IPS DF 4.7 (cell line): ENCODE data around the gene HMGCL.

Source experiments
- DNase-seq: peaks from one replicate; pipeline ENCODE4 v3.0.0-alpha.2; 2013; ENCODE audit warnings: low spot score; ENCODE audit errors: extremely low read depth

HMGCL gene

DNA sequence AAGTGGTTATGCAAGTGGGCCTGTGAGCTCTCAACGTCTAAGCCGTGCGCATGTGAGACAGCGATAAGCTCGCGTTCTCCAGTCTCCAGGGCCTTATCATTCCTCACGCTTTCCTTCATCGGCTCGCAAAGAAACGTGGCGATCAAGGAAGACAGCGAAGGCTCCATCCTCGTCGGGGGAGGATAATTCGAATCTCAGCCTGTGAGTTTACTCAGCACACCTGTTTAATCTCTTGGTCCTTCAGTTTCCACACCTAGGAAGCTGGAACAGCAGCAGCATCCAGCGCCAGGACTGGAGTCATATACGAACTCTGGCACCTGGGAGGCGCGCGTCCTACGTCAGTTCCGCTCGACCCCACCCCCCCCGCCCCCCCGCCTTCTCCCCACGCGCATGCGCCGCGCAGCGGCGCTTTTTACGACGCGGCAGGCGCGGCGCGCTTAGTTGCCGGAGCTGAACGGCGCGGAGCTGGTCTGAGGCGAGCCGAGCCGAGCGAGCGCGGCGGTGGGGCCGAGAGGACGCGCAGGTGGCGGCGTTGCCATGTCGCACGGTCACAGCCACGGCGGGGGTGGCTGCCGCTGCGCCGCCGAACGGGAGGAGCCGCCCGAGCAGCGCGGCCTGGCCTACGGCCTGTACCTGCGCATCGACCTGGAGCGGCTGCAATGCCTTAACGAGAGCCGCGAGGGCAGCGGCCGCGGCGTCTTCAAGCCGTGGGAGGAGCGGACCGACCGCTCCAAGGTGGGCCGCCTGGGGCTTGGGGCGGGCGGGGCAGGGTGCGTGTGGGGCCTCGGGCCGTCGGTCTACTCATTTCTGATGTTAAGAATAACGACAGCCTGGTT, 47.0 kb downstream of the HMGCL start, which contains the start of gene PITHD1:
Gene PITHD1 (plus strand): TSS at position 440 of the 836 bp plus-strand sequence. CDS start 98 bp downstream, at position 538.
- no peak for DNase-seq

DNA sequence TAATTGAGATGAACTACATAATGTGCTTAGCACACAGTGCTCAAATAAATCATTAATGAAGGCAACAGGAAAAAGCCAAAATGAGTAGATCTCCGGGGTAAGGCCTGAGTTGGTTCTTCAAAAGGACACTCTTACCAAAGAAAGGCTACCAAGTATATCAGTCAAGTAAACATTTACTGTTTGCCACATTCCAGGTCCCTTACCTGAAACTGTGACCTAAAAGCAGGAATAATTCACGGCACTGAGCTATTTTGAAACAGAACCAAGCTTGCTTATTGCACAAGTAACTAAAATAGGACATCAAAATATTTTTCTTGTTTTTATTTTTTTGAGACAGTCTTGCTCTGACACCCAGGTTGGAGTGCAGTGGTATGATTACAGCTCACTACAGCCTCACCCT, 49.0 kb downstream of the HMGCL start:
- no peak for DNase-seq

DNA sequence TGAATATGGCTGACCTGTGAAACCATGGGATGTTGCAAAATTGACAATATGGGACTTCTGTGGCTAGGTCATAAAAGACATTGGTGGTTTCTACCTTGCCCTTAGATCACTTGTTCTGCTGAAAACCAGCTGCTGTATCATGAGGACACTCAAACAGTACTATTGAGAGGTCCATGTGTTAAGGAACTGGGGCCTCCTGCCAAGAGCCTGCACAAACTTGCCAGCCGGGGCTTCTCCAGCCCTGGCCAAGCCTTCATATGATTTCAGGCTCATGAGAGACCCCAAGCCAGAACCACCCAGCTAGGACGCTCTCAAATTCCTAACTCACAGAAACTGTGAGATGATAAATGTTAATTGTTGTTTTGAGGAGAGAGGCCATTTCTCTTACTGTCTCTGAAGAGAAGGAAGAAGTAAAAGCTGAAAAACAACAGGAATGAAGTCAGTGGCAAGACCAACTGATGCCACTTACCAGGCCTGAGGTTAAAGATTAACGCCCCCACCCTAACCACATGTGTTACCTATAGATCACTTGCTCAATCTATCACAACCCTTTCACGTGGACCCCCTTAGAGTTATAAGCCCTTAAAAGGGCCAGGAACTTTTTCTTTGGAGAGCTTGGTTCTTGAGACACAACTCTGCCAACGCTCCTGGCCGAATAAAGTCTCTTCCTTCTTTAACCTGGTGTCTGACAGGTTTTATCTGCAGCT, 50.9 kb downstream of the HMGCL start:
- no peak for DNase-seq

DNA sequence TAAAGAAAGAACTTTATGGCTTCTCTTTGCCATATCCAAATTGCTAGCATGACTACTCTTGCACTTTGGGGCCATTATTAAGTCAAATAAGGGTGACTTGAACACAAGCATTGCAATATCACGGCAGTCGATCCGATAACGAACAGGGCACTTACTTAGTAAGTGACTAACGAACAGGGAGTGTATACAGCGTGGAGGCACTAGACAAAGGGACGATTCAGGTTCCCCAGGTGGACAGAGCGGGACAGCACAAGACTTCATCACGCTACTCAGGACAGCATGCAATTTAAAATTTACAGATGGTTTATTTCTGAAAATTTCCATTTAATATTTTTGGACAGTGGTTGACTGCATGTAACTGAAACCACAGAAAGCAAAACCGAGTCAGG, 52.4 kb downstream of the HMGCL start:
- no peak for DNase-seq

DNA sequence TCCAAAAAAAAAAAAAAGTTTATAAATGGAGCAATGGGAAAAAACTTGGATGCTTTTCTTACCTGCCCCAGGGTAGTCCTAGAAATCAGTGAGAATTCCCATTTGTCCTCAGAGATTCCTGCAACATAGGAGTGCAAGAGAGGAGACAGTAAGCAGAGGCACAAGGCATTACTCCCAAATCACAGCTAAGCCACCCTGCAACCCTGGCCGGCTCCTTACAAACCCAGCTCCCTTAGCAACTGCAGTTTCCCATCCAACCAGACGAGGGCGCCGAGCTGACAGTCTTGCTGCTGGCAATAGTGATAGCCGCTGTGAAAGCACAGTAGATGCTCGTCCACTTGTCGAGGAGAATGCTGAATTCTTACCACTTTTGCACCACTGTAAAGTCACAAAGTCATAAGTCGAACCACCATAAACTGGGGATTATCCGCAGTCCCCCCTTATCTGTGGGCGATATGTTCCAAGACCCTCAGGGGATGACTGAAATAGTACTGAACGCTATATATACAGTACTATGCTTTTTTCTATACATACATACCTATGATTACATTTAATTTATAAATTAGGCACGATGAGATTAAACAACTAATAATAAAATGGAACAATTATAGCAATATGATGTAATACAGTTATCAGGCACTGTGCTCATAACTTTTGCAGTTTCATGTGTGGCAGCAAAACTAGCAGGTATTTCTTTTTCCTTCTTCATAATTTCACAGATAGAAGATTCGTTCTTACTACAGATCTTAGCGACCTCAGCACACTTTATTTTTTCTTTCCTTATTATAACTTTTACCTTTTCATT, 53.0 kb downstream of the HMGCL start:
- DNase-seq, result no peak

DNA sequence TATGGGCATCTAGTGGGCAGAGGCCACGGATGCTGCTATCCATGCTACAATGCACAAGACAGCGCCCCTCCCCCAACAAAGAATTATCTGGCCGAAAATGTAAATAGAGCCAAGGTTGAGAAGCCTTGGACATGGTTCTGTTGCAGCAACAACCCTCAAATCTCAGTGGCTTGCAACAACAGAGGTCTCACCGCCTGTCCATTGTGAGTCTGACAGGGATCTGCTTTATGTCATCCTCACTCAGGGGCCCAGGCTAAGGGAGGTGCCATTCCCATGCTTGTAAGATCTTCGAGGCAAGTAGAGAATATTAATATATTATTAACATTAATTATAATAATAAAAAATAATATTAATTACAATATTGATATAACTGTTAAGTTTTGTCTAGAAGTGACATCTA, 56.5 kb downstream of the HMGCL start:
- DNase-seq, result no peak

DNA sequence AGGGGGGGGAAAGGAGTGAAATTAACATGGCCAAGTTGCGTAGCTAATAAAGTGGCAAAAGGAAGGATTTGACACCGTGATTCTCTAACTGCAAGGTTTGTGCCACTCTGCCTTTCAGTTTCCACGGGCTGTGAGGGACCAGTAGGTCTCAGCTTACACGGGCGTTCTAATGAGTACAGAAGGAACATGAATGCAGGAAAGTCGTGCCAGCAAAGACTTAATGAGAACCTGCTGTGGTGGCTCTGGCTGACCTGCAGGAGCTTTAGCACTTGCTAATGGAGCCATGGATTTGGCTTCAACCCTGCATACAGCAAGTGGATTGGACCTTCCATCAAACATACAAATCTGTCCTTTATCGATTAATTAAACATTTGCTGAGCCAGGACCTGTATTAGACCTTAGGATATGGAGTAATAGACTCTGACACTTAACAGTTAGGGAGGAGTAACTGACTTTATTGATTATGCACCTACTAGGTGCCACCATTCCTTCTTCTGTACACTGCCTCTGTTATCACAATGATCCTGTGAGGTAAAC, 62.1 kb downstream of the HMGCL start:
- no peak for DNase-seq

DNA sequence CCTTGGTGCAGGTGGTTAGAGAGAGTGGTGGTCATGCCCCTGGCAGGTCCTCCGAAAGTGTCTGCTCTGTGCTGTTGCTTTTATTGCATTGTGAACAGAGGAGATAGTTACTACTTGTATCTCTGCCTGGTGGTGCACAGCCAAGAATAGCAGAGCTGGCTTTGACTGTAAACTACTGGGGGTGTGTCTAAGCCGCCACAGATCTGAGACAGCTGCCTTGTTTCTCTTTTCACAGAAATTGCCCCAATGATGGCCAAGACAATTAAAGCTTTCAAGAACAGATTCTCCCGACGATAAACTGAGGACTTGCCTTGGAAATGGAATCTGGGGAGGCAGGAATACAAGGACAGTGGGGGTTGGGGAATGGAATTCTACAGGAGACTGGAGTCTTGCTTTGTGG, 66.0 kb downstream of the HMGCL start:
- no peak for DNase-seq

DNA sequence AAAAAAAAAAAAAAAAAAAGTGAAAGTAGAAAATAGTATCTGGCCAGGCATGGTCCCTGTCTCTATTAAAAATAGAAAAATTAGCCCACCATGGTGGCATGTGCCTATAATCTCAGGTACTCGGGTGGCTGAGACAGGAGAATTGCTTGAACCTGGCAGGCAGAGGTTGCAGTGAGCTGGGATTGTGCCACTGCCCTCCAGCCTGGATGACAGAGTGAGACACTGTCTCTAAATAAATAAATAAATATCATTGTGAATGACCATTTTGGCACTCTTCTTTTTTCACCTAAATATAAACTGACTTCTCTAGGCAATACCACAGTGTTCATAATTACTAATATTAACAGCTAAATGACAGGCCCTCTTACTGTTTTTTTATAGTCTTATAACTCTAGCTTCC, 67.4 kb downstream of the HMGCL start:
- DNase-seq, result no peak

DNA sequence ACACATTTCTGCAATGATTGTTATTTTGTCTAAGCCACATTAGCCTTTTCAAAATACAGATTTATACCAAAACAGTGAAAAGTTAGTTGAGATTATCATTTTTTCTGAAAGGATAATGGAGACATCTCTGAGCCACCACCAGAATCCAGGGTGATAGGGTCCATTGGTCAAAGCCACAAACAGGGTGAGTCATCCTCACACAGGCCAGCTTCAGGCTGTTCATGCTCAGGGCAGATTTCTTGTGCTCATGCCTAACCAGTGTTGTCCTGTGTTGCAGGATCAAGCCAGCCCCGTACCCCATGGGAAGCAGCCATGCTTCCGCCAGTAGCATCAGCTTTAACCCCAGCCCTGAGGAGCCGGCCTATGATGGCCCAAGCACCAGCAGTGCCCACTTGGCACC, 68.6 kb downstream of the HMGCL start:
- no peak for DNase-seq

DNA sequence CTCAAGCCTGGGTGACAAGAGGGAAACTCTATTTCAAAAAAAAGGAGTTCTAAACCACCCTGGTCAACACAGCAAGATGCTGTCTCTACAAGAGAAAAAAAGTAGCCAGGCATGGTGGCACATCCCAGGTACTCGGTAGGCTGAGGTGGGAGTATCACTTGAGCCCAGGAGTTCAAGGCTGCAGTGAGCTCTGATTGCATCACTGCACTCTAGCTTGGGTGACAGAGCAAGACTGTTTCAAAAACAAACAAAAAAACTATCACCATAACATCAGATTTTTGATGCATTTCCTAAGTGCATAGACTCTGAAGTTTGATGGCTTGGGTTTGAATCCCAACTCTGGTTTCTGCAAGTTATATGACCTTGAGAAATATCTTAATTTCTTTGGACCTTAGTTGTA, 72.3 kb downstream of the HMGCL start:
- no peak for DNase-seq
